ENCODE data around the gene GPC6.

- TF ChIP-seq REST (IDR thresholded peaks at IDR 0.05; ENCODE audit: borderline replicate concordance) (no peak), REST (CRISPR knock-in tag; IDR thresholded peaks at IDR 0.05; ENCODE audit: low read depth) (no peak), SP1 (CRISPR knock-in tag; IDR thresholded peaks at IDR 0.05) (no peak), CREB1 (IDR thresholded peaks at IDR 0.05) (no peak), CREB1 (CRISPR knock-in tag; IDR thresholded peaks at IDR 0.05) (no peak)
These were observed 853.3 kb downstream of the GPC6 start for GRCh38 chr13:94079876-94080275.
